ENCODE data around the gene ENOSF1. TPM values are rescaled to one million over a fixed set of nuclear protein-coding genes. Genes with fewer than 3 reads are reported as not detected.

The ENOSF1 gene
- total and polyA plus RNA-seq, 2 of the 13 experiments (the other 11 are each of a cell fraction or from before 2014, with no cell fraction given) = 37.6 to 40.1 TPM

GRCh38 chr18:712401-713134 is at the start of gene ENOSF1 (continued):
- TF ChIP-seq RERE (CRISPR knock-in tag; IDR thresholded peaks at IDR 0.05; ENCODE audit: low read depth) (no peak), ISL2 (CRISPR knock-in tag; IDR thresholded peaks at IDR 0.05) (peak; percentile 47; the same call in 1 of the 2 replicates), ZFP90 (CRISPR knock-in tag; IDR thresholded peaks at IDR 0.05; ENCODE audit: borderline replicate concordance) (no peak), MTERF4 (CRISPR knock-in tag; IDR thresholded peaks at IDR 0.05) (no peak), ZSCAN9 (CRISPR knock-in tag; IDR thresholded peaks at IDR 0.05; ENCODE audit: borderline replicate concordance) (0 out of 2 replicates have a peak, but pooled peaks have one; percentile 59), MEF2D (CRISPR knock-in tag; IDR thresholded peaks at IDR 0.05) (no peak), GMEB2 (CRISPR knock-in tag; IDR thresholded peaks at IDR 0.05; ENCODE audit: low read depth) (no peak), ZKSCAN1 (IDR thresholded peaks at IDR 0.05; ENCODE audit: low read length) (no peak), MTA1 (CRISPR knock-in tag; IDR thresholded peaks at IDR 0.05; ENCODE audit: borderline replicate concordance) (peak; percentile 82; the same call in 1 of the 2 replicates), TFE3 (CRISPR knock-in tag; IDR thresholded peaks at IDR 0.05) (no peak; the same call in 1 of the 2 replicates), ZNF556 (CRISPR knock-in tag; IDR thresholded peaks at IDR 0.05; ENCODE audit: borderline replicate concordance) (peak; percentile 83; the same call in 1 of the 2 replicates), GLMP (CRISPR knock-in tag; IDR thresholded peaks at IDR 0.05; ENCODE audit: borderline replicate concordance) (no peak), ERF (CRISPR knock-in tag; IDR thresholded peaks at IDR 0.05) (no peak), NCOA1 (CRISPR knock-in tag; IDR thresholded peaks at IDR 0.05) (no peak), ZMYM3 (CRISPR knock-in tag; IDR thresholded peaks at IDR 0.05) (0 out of 2 replicates have a peak, but pooled peaks have one; percentile 8)

Data from HepG2 (cell line).